Brain microvascular endothelial cell (primary cell): ENCODE measurements around the gene PPFIA1.

Experiments used
- DNase-seq: peaks from one replicate; pipeline ENCODE4 v3.0.0-alpha.2; 2020
- H3K27ac ChIP-seq: fragments of 250-450 bp; sonication (Bioruptor Pico); 2 replicates; pipeline ENCODE4 v1.5.1; 2020; ENCODE audit warnings: mild to moderate bottlenecking, moderate library complexity
- H3K27me3 ChIP-seq: fragments of 250-450 bp; sonication (Bioruptor Pico); replicated peaks from 2 replicates; pipeline ENCODE4 v1.5.1; 2020; ENCODE audit warnings: mild to moderate bottlenecking
- H3K36me3 ChIP-seq: fragments of 250-450 bp; sonication (Bioruptor Pico); replicated peaks from 2 replicates; pipeline ENCODE4 v1.5.1; 2020; ENCODE audit warnings: mild to moderate bottlenecking
- H3K4me3 ChIP-seq: 2 replicates; pipeline ENCODE4 v1.5.1; 2011; ENCODE audit warnings: low read depth, mild to moderate bottlenecking, control low read depth, low read length, moderate library complexity
- CTCF ChIP-seq: IDR thresholded peaks from 2 replicates; pipeline ENCODE4 v1.5.1; 2011; ENCODE audit warnings: low read depth, mild to moderate bottlenecking, moderate library complexity, low read length, control low read depth, inconsistent platforms; ENCODE audit errors: missing control alignments
- in situ Hi-C: cut with HindIII; loops from 2 replicates; pipeline ENCODE4 v1.10.0; 2017; ENCODE audit warnings: low sequenced_read_pairs, low pct_ligation_motif_present

The PPFIA1 gene

DNA sequence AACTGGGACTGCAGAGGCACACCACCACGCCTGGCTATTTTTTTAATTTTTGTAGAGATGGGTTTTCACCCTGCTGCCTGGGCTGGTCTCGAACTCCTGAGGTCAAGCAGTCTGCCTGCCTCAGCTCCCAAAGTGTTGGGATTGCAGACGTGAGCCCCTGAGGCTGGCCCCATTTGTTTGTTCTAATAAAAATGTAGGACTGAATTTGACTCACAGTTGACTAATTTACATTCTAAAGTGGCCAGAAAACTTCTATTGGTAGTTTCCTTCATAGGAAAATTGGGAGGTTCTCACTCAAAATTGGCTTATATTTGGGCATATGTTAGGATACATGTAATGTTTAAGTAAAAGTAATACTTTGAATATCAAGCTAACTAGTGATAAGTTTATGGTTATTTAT is 35.0 kb downstream of the PPFIA1 start:
- Histone ChIP-seq H3K27me3 (no peaks in the 10 kb centered on the region), H3K27ac (no peak overlapping the region), H3K4me3 (no peak overlapping the region), H3K36me3 (no peaks in the 10 kb centered on the region)
- no peak for DNase-seq
- TF ChIP-seq CTCF, result no peak
- in situ Hi-C loops, result no loop called here

DNA sequence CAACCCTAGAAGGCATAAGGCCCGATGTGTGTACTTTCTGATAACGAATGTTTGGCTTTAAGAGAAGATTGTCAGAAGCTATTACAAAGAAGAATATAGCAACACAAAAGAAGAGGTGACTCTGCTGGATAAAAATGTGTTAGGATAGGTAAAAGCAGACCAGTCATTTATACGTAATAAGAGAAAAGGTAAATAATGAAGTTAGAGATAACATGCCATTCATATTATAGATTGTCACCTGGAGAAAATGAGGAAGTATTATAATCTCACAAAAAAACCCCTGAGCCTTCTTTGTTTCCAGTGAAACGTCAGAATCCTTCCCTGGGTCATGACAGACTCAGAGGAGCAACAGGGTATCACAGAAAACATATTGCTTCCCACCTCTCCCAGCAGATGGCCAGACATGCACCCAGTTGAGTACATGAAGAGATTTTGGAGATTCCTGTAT is 36.1 kb downstream of the PPFIA1 start:
- in situ Hi-C loops, result no loop called here
- H3K27ac ChIP-seq, result peak overlapping the region; percentile 5
- no peak for TF ChIP-seq CTCF
- H3K27me3 ChIP-seq, result no peaks in the 10 kb centered on the region
- no peak for DNase-seq
- H3K4me3 ChIP-seq, result no peak overlapping the region
- no peaks in the 10 kb centered on the region for H3K36me3 ChIP-seq

DNA sequence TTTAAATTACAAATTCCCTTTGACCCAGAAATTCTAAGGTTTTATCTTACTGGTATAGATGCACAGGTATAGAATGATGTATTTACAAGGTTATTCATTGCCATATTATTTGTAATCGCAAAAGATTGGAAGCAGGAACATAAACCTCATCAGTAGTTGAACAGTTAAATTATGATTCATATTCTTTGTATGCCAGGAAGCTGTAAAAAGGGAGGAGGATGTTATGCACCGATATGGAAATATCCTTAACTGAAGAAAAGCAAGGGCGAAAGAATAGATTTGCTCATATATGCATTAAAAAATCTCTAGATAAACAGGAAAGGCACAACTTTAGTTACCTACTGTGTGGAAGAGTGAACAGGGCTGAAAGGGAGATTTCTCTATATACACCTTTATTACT is 36.7 kb downstream of the PPFIA1 start:
- DNase-seq, result no peak
- H3K36me3 ChIP-seq, result no peaks in the 10 kb centered on the region
- in situ Hi-C loops, result no loop called here
- no peaks in the 10 kb centered on the region for H3K27me3 ChIP-seq
- no peak for TF ChIP-seq CTCF
- peak overlapping the region; percentile 5 for H3K27ac ChIP-seq
- H3K4me3 ChIP-seq, result no peak overlapping the region

DNA sequence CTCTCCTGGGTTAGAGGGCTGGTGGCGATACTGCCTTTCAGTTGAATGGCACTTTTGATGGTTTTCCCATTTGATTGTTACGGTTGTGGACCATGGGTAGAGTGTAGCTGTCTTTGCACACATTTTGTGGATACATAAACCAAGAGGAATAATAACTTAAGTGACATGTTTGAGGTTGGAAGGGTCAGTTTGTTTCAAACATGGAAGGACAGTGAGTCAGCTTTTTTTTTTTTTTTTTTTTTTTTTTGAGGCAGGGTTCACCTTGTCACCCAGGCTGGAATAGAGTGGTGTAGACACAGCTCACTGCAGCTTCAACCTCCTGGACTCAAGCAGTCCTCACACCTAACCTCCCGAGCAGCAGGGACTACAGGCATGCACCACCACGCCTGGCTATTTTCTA is 41.1 kb downstream of the PPFIA1 start:
- H3K27me3 ChIP-seq, result no peaks in the 10 kb centered on the region
- H3K27ac ChIP-seq, result no peak overlapping the region
- DNase-seq, result no peak
- no peak overlapping the region for H3K4me3 ChIP-seq
- in situ Hi-C loops, result no loop called here
- H3K36me3 ChIP-seq, result no peaks in the 10 kb centered on the region
- TF ChIP-seq CTCF, result no peak

GRCh38 chr11:70312401-70313357 is 42.2 kb downstream of the PPFIA1 start:
- H3K36me3 ChIP-seq, result no peaks in the 10 kb centered on the region
- no peak for TF ChIP-seq CTCF
- no peak overlapping the region for H3K4me3 ChIP-seq
- in situ Hi-C loops, result no loop called here
- DNase-seq, result no peak
- H3K27ac ChIP-seq, result no peak overlapping the region
- H3K27me3 ChIP-seq, result no peaks in the 10 kb centered on the region
